Neural cell (in vitro differentiated cells): ENCODE measurements around the gene C3orf33. TPM values are rescaled to one million over a fixed set of nuclear protein-coding genes. Genes with fewer than 3 reads are reported as not detected.

Source experiments
- H2AFZ ChIP-seq: fragments of 200-600, 300-800 bp; sonication (generic), shearing (Covaris generic); 2 replicates; pipeline ENCODE4 v1.6.0; 2014; ENCODE audit warnings: low read depth, mild to moderate bottlenecking, antibody characterized with exemption, low read length, moderate library complexity
- H3F3A ChIP-seq: fragments of 200-600 bp; shearing (Covaris generic); 2 replicates; pipeline ENCODE4 v1.6.1; 2016; ENCODE audit warnings: mild to moderate bottlenecking, moderate library complexity, mixed read lengths, antibody characterized with exemption, low read length; ENCODE audit not compliant: insufficient read depth, poor library complexity, severe bottlenecking
- H3K27ac ChIP-seq: fragments of 200-600, 300-800 bp; sonication (generic), shearing (Covaris generic); 2 replicates; pipeline ENCODE4 v1.5.1; 2014; ENCODE audit warnings: mild to moderate bottlenecking, low read length, moderate library complexity
- H3K27me3 ChIP-seq: fragments of 300-800, 200-600 bp; sonication (generic), shearing (Covaris generic); 2 replicates; pipeline ENCODE4 v1.6.0; 2014; ENCODE audit warnings: mild to moderate bottlenecking, low read depth, low read length, moderate library complexity; ENCODE audit not compliant: insufficient read depth
- H3K36me3 ChIP-seq: fragments of 300-800, 200-600 bp; sonication (generic), shearing (Covaris generic); 2 replicates; pipeline ENCODE4 v1.5.1; 2014; ENCODE audit warnings: mild to moderate bottlenecking, antibody characterized with exemption, low read length, moderate library complexity; ENCODE audit not compliant: insufficient read depth
- H3K4me2 ChIP-seq: fragments of 300-800, 200-600 bp; sonication (generic), shearing (Covaris generic); 2 replicates; pipeline ENCODE4 v1.6.0; 2014; ENCODE audit warnings: mild to moderate bottlenecking, low read length
- H3K4me3 ChIP-seq: fragments of 300-800, 200-600 bp; sonication (generic), shearing (Covaris generic); 2 replicates; pipeline ENCODE4 v1.5.1; 2014; ENCODE audit warnings: mild to moderate bottlenecking, low read length, moderate library complexity
- H3K79me2 ChIP-seq: fragments of 200-600 bp; shearing (Covaris generic); replicated peaks from 2 replicates; pipeline ENCODE4 v1.6.0; 2014; ENCODE audit warnings: mild to moderate bottlenecking, low read length, moderate library complexity; ENCODE audit not compliant: insufficient read depth
- H3K9ac ChIP-seq: fragments of 300-800, 200-600 bp; sonication (generic), shearing (Covaris generic); 2 replicates; pipeline ENCODE4 v1.6.1; 2016; ENCODE audit warnings: mild to moderate bottlenecking, low read length, mixed read lengths
- H3K9me2 ChIP-seq: fragments of 200-600 bp; shearing (Covaris generic); 2 replicates; pipeline ENCODE4 v1.6.1; 2016; ENCODE audit warnings: mild to moderate bottlenecking, low read length, mixed read lengths; ENCODE audit not compliant: insufficient read depth
- H3K9me3 ChIP-seq: fragments of 200-600, 300-800 bp; sonication (generic), shearing (Covaris generic); 2 replicates; pipeline ENCODE4 v1.6.1; 2016; ENCODE audit warnings: mild to moderate bottlenecking, mixed run types, low read length, moderate library complexity, mixed read lengths
- H4K20me1 ChIP-seq: fragments of 200-600 bp; shearing (Covaris generic); 2 replicates; pipeline ENCODE4 v1.6.1; 2016; ENCODE audit warnings: mild to moderate bottlenecking, mixed run types; ENCODE audit not compliant: insufficient read depth
- CTCF ChIP-seq: fragments of 450-650 bp; IDR thresholded peaks from 2 replicates; pipeline ENCODE4 v1.5.1; 2014; ENCODE audit warnings: antibody characterized with exemption, mild to moderate bottlenecking, moderate library complexity; ENCODE audit not compliant: poor library complexity, severe bottlenecking
- EP300 ChIP-seq: fragments of 450-650 bp; conservative IDR thresholded peaks from 2 replicates; pipeline ENCODE4 v1.6.1; 2014; ENCODE audit warnings: antibody characterized with exemption, mild to moderate bottlenecking, moderate library complexity; ENCODE audit not compliant: poor library complexity, severe bottlenecking
- EZH2 ChIP-seq: fragments of 200-600, 300-800 bp; shearing (Covaris generic), sonication (generic); IDR thresholded peaks from 2 replicates; pipeline ENCODE4 v1.6.1; 2014; ENCODE audit warnings: antibody characterized with exemption, low read length, borderline replicate concordance, mild to moderate bottlenecking; ENCODE audit not compliant: insufficient read depth, poor library complexity, severe bottlenecking
- MXI1 ChIP-seq: fragments of 450-650 bp; conservative IDR thresholded peaks from 2 replicates; pipeline ENCODE4 v1.6.1; 2014; ENCODE audit warnings: antibody characterized with exemption, mild to moderate bottlenecking; ENCODE audit not compliant: poor library complexity, severe bottlenecking
- POLR2AphosphoS5 ChIP-seq: IDR thresholded peaks from 2 replicates; pipeline ENCODE4 v1.6.1; 2012
- RAD21 ChIP-seq: fragments of 450-650 bp; conservative IDR thresholded peaks from 2 replicates; pipeline ENCODE4 v1.6.1; 2014; ENCODE audit warnings: antibody characterized with exemption, mild to moderate bottlenecking, moderate library complexity
- REST ChIP-seq: IDR thresholded peaks from 2 replicates; pipeline ENCODE4 v1.6.1; 2012; ENCODE audit warnings: borderline replicate concordance
- SMC3 ChIP-seq: fragments of 450-650 bp; conservative IDR thresholded peaks from 2 replicates; pipeline ENCODE4 v1.6.1; 2014; ENCODE audit warnings: antibody characterized with exemption, mild to moderate bottlenecking, moderate library complexity; ENCODE audit not compliant: poor library complexity
- TAF1 ChIP-seq: IDR thresholded peaks from 2 replicates; pipeline ENCODE4 v1.6.1; 2012; ENCODE audit warnings: low read depth
- polyA plus RNA-seq: library from polyadenylated mRNA; depleted of rRNA; stranded (reverse); fragments of >200 nt; gene quantifications from 2 replicates; pipeline ENCODE4 v1.2.3, GENCODE V29; 2014

C3orf33 gene
- polyA plus RNA-seq, 1 donor from 2014 or later = 9.8 TPM

DNA sequence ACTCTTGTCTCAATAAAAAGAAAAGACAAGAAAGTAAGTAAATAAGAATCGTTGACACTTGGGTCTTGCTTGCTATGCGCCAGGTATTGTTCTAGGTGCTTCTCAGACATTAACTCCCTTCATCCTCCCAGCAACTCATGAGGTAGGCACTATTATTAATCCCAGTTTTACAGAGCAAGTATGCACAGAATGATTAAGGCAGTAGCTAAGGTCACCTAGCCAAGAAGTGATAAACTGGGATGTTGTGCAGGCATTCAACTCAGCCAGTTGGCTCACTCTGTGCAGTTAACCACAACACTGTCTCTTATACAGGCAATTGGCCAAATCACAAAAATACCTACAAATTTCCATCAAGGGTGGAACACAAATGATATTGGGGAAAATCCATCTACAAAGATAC lies 1.7 kb upstream of the C3orf33 start:
- H3K4me2 ChIP-seq = no peak overlapping the region
- no peak overlapping the region for H2AFZ ChIP-seq
- TF ChIP-seq MXI1 = no peak
- TF ChIP-seq EZH2 = no peak
- no peak for TF ChIP-seq EP300
- no peak for TF ChIP-seq SMC3
- TF ChIP-seq TAF1 = no peak
- no peak for TF ChIP-seq RAD21
- TF ChIP-seq POLR2AphosphoS5 = no peak
- no peak for TF ChIP-seq CTCF
- no peak for TF ChIP-seq REST
- no peaks in the 10 kb centered on the region for H3K79me2 ChIP-seq
- no peaks in the 10 kb centered on the region for H3K9me2 ChIP-seq
- H3K4me3 ChIP-seq = no peak overlapping the region
- no peaks in the 10 kb centered on the region for H3K27me3 ChIP-seq
- no peaks in the 10 kb centered on the region for H3F3A ChIP-seq
- H3K9ac ChIP-seq = no peak overlapping the region
- no peaks in the 10 kb centered on the region for H3K9me3 ChIP-seq
- no peaks in the 10 kb centered on the region for H4K20me1 ChIP-seq
- no peak overlapping the region for H3K27ac ChIP-seq
- no peaks in the 10 kb centered on the region for H3K36me3 ChIP-seq

DNA sequence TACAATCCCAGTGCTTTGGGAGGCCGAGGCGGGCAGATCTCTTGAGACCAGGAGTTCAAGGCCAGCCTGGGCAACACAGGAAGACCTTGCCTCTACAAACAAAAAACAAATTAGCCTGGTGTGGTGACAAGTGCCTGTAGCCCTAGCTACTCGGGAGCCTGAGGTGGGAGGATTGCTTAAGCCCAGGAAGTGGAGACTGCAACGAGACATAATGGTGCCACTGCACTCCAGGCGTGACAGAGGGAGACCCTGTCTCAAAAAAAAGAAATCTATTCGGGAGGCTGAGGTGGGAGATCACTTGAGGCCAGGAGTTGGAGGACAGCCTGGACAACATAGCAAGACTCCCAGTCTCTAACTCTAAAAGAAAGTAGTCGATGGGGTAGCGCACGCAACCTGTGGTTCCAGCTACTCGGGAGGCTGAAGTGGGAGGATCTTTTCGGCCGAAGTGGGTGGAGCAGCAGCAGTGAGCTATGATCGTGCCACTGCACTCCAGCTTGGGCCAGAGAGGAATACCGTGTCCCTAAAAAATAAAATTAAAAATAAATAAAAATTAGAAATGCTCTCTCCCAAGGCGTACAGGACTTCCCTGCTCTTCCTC lies 775 bp downstream of the C3orf33 start:
- peak overlapping the region; percentile 79 for H3K9ac ChIP-seq
- H3K9me2 ChIP-seq = no peaks in the 10 kb centered on the region
- no peak overlapping the region for H3K27ac ChIP-seq
- peak overlapping the region; percentile 83 for H2AFZ ChIP-seq
- H3K36me3 ChIP-seq = no peaks in the 10 kb centered on the region
- H3K79me2 ChIP-seq = no peaks in the 10 kb centered on the region
- no peaks in the 10 kb centered on the region for H3K9me3 ChIP-seq
- no peaks in the 10 kb centered on the region for H3F3A ChIP-seq
- H4K20me1 ChIP-seq = no peaks in the 10 kb centered on the region
- H3K4me3 ChIP-seq = peak overlapping the region; percentile 78
- no peak for TF ChIP-seq RAD21
- TF ChIP-seq SMC3 = no peak
- no peak for TF ChIP-seq POLR2AphosphoS5
- TF ChIP-seq MXI1 = no peak
- no peak for TF ChIP-seq TAF1
- no peak for TF ChIP-seq CTCF
- TF ChIP-seq EZH2 = no peak
- no peak for TF ChIP-seq REST
- TF ChIP-seq EP300 = no peak
- no peak overlapping the region for H3K4me2 ChIP-seq
- H3K27me3 ChIP-seq = no peaks in the 10 kb centered on the region
